ENCODE data around the gene TRIM47. TPM values are rescaled to one million over a fixed set of nuclear protein-coding genes. Genes with fewer than 3 reads are reported as not detected.

The TRIM47 gene
- total and polyA plus RNA-seq, 2 of the 13 experiments (the other 11 are each of a cell fraction or from before 2014, with no cell fraction given): 33.5 to 82.0 TPM

DNA sequence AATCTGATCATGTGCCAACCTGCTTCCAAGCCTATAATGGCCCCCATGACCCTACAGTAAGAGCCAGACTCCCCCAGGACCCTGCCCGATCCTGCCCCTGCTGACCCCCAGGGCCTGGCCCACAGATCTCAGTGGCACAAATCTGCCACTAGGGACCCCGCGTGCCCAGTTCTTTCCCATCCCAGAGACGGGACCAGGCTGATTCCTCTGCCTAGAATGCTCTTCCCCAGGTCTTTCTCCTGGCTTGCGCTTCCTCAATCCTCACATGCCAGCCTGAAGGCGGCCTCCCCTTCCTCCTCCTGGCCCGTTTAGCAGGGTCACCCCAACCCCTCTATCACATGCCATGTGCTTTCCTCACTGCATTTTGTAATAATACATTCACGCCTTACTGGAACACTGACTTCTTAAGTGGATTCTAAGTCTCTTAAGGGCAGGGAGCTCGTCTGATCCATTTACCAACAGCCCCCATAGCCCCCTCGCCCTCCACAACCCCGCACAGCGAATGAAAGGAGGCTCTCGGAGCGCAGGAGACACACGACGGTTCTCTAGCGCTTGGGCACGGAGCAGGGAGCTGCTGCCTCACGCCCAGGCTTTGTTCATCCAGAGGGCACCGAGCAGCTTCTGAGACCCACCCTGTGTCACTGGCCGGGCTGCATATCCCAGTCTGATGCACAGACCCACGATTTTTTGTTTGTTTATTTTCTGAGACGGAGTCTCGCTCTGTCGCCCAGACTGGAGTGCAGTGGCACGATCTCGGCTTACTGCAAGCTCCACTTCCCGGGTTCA is 17.2 kb upstream of the TRIM47 start (continued):
- TF ChIP-seq, protein P1, sequence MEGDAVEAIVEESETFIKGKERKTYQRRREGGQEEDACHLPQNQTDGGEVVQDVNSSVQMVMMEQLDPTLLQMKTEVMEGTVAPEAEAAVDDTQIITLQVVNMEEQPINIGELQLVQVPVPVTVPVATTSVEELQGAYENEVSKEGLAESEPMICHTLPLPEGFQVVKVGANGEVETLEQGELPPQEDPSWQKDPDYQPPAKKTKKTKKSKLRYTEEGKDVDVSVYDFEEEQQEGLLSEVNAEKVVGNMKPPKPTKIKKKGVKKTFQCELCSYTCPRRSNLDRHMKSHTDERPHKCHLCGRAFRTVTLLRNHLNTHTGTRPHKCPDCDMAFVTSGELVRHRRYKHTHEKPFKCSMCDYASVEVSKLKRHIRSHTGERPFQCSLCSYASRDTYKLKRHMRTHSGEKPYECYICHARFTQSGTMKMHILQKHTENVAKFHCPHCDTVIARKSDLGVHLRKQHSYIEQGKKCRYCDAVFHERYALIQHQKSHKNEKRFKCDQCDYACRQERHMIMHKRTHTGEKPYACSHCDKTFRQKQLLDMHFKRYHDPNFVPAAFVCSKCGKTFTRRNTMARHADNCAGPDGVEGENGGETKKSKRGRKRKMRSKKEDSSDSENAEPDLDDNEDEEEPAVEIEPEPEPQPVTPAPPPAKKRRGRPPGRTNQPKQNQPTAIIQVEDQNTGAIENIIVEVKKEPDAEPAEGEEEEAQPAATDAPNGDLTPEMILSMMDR (CRISPR knock-in tag; IDR thresholded peaks at IDR 0.05): peak; percentile 58
- TF ChIP-seq, protein P2, sequence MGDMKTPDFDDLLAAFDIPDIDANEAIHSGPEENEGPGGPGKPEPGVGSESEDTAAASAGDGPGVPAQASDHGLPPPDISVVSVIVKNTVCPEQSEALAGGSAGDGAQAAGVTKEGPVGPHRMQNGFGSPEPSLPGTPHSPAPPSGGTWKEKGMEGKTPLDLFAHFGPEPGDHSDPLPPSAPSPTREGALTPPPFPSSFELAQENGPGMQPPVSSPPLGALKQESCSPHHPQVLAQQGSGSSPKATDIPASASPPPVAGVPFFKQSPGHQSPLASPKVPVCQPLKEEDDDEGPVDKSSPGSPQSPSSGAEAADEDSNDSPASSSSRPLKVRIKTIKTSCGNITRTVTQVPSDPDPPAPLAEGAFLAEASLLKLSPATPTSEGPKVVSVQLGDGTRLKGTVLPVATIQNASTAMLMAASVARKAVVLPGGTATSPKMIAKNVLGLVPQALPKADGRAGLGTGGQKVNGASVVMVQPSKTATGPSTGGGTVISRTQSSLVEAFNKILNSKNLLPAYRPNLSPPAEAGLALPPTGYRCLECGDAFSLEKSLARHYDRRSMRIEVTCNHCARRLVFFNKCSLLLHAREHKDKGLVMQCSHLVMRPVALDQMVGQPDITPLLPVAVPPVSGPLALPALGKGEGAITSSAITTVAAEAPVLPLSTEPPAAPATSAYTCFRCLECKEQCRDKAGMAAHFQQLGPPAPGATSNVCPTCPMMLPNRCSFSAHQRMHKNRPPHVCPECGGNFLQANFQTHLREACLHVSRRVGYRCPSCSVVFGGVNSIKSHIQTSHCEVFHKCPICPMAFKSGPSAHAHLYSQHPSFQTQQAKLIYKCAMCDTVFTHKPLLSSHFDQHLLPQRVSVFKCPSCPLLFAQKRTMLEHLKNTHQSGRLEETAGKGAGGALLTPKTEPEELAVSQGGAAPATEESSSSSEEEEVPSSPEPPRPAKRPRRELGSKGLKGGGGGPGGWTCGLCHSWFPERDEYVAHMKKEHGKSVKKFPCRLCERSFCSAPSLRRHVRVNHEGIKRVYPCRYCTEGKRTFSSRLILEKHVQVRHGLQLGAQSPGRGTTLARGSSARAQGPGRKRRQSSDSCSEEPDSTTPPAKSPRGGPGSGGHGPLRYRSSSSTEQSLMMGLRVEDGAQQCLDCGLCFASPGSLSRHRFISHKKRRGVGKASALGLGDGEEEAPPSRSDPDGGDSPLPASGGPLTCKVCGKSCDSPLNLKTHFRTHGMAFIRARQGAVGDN (CRISPR knock-in tag; IDR thresholded peaks at IDR 0.05): peak; percentile 46
- no peak for TF ChIP-seq NCOR1 (IDR thresholded peaks at IDR 0.05; ENCODE audit: borderline replicate concordance, low read length)
- TF ChIP-seq MAZ (IDR thresholded peaks at IDR 0.05; ENCODE audit: borderline replicate concordance, low read depth, low read length): 0 out of 2 replicates have a peak, but pooled peaks have one; percentile 27
- no peak for TF ChIP-seq MAZ (CRISPR knock-in tag; IDR thresholded peaks at IDR 0.05; ENCODE audit: low read depth)
- no peak for TF ChIP-seq FUBP1 (CRISPR knock-in tag; IDR thresholded peaks at IDR 0.05; ENCODE audit: borderline replicate concordance)
- TF ChIP-seq ZKSCAN5 (CRISPR knock-in tag; IDR thresholded peaks at IDR 0.05): no peak
- TF ChIP-seq, protein P3, sequence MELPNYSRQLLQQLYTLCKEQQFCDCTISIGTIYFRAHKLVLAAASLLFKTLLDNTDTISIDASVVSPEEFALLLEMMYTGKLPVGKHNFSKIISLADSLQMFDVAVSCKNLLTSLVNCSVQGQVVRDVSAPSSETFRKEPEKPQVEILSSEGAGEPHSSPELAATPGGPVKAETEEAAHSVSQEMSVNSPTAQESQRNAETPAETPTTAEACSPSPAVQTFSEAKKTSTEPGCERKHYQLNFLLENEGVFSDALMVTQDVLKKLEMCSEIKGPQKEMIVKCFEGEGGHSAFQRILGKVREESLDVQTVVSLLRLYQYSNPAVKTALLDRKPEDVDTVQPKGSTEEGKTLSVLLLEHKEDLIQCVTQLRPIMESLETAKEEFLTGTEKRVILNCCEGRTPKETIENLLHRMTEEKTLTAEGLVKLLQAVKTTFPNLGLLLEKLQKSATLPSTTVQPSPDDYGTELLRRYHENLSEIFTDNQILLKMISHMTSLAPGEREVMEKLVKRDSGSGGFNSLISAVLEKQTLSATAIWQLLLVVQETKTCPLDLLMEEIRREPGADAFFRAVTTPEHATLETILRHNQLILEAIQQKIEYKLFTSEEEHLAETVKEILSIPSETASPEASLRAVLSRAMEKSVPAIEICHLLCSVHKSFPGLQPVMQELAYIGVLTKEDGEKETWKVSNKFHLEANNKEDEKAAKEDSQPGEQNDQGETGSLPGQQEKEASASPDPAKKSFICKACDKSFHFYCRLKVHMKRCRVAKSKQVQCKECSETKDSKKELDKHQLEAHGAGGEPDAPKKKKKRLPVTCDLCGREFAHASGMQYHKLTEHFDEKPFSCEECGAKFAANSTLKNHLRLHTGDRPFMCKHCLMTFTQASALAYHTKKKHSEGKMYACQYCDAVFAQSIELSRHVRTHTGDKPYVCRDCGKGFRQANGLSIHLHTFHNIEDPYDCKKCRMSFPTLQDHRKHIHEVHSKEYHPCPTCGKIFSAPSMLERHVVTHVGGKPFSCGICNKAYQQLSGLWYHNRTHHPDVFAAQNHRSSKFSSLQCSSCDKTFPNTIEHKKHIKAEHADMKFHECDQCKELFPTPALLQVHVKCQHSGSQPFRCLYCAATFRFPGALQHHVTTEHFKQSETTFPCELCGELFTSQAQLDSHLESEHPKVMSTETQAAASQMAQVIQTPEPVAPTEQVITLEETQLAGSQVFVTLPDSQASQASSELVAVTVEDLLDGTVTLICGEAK (IDR thresholded peaks at IDR 0.05): no peak
- TF ChIP-seq, protein P3 (CRISPR knock-in tag; IDR thresholded peaks at IDR 0.05): 0 out of 2 replicates have a peak, but pooled peaks have one; percentile 15

All from HepG2 (cell line).